ENCODE measurements around the gene BORCS5. TPM values are rescaled to one million over a fixed set of nuclear protein-coding genes. Genes with fewer than 3 reads are reported as not detected.

BORCS5 gene
- total and polyA plus RNA-seq, 7 experiments from 2014 or later = 8.4 to 28.2 (median 18.6) TPM

GRCh38 chr12:12510141-12510540 is 153.3 kb downstream of the BORCS5 start:
- ChIA-PET CTCF (no interaction called here), POLR2A (interaction anchor here (1.0 kb wide), 1 partner anchor 34 kb away, joined by 3 read pairs; no protein-coding TSS in a partner anchor)
- Mint-ChIP-seq H3K36me3 (peaks cover 0 to 25% (median 20%) of the 10 kb centered on the region in 5 donors), H3K27ac (no peak overlapping the region), H3K4me1 (peaks cover 11 to 50% (median 28%) of the 10 kb centered on the region in 7 donors), H3K27me3 (no peaks in the 10 kb centered on the region), H3K9me3 (peaks cover 0 to 3% (median 0%) of the 10 kb centered on the region in 11 donors), H3K4me3 (no peak overlapping the region)
- ATAC-seq = no peak
- no peak overlapping the region for H3K27ac ChIP-seq (ENCODE audit: low read depth, low read length)
- intact Hi-C loops (cut with micrococcal nuclease) = no loop called here
- H3K4me3 ChIP-seq (ENCODE audit: low read length) = no peak overlapping the region
- no peak for DNase-seq
- H3K4me1 ChIP-seq (ENCODE audit: control insufficient read depth in 2 of 2, insufficient read depth in 2 of 2, low read length in 2 of 2) = peaks cover 0 to 3% of the 10 kb centered on the region in 2 donors
- H3K36me3 ChIP-seq (ENCODE audit: control insufficient read depth in 2 of 3, insufficient read depth in 3 of 3, low read length in 3 of 3) = no peaks in the 10 kb centered on the region
- no peaks in the 10 kb centered on the region for H3K9me3 ChIP-seq (ENCODE audit: control insufficient read depth in 2 of 3, low read length in 3 of 3)
- no peaks in the 10 kb centered on the region for H3K27me3 ChIP-seq (ENCODE audit: control insufficient read depth in 2 of 2, insufficient read depth in 2 of 2, low read length in 2 of 2)

- peaks cover 0 to 3% (median 0%) of the 10 kb centered on the region in 11 donors for H3K9me3 Mint-ChIP-seq
- no peaks in the 10 kb centered on the region for H3K27me3 ChIP-seq (ENCODE audit: control insufficient read depth in 2 of 2, insufficient read depth in 2 of 2, low read length in 2 of 2)
- no peaks in the 10 kb centered on the region for H3K36me3 ChIP-seq (ENCODE audit: control insufficient read depth in 2 of 3, insufficient read depth in 3 of 3, low read length in 3 of 3)
- no peaks in the 10 kb centered on the region for H3K9me3 ChIP-seq (ENCODE audit: control insufficient read depth in 2 of 3, low read length in 3 of 3)
- DNase-seq (no peak), ATAC-seq (no peak)
- no peaks in the 10 kb centered on the region for H3K27me3 Mint-ChIP-seq
- POLR2A ChIA-PET = interaction anchor here (0.6 to 1.0 kb wide), 2 partner anchors 15 to 33 kb away, joined by 3 read pairs; no protein-coding TSS in a partner anchor
- H3K4me3 ChIP-seq (ENCODE audit: low read length) = no peak overlapping the region
- H3K27ac ChIP-seq (ENCODE audit: low read depth, low read length) = no peak overlapping the region
- CTCF ChIA-PET = no interaction called here
- no peak overlapping the region for H3K27ac Mint-ChIP-seq
- H3K4me1 ChIP-seq (ENCODE audit: control insufficient read depth in 2 of 2, insufficient read depth in 2 of 2, low read length in 2 of 2) = peaks cover 0 to 3% of the 10 kb centered on the region in 2 donors
- no peak overlapping the region for H3K4me3 Mint-ChIP-seq
- peaks cover 11 to 46% (median 24%) of the 10 kb centered on the region in 7 donors for H3K4me1 Mint-ChIP-seq
- peaks cover 0 to 25% (median 20%) of the 10 kb centered on the region in 5 donors for H3K36me3 Mint-ChIP-seq
- intact Hi-C loops (cut with micrococcal nuclease) = no loop called here
Observed at GRCh38 chr12:12510551-12510950, 153.7 kb downstream of the BORCS5 start.

GRCh38 chr12:12511021-12511783 is 154.3 kb downstream of the BORCS5 start:
- Mint-ChIP-seq H3K36me3 (peaks cover 0 to 30% (median 20%) of the 10 kb centered on the region in 5 donors), H3K4me3 (no peak overlapping the region), H3K27ac (no peak overlapping the region), H3K4me1 (peaks cover 6 to 39% (median 18%) of the 10 kb centered on the region in 7 donors), H3K27me3 (no peaks in the 10 kb centered on the region), H3K9me3 (peaks cover 0 to 3% (median 0%) of the 10 kb centered on the region in 11 donors)
- DNase-seq = no peak
- H3K27me3 ChIP-seq (ENCODE audit: control insufficient read depth in 2 of 2, insufficient read depth in 2 of 2, low read length in 2 of 2) = no peaks in the 10 kb centered on the region
- ChIA-PET POLR2A (interaction anchor here (0.6 kb wide), 1 partner anchor 16 kb away, joined by 3 read pairs; no protein-coding TSS in a partner anchor), CTCF (no interaction called here)
- H3K27ac ChIP-seq (ENCODE audit: low read depth, low read length) = no peak overlapping the region
- H3K4me3 ChIP-seq (ENCODE audit: low read length) = no peak overlapping the region
- intact Hi-C loops (cut with micrococcal nuclease) = no loop called here
- H3K9me3 ChIP-seq (ENCODE audit: control insufficient read depth in 2 of 3, low read length in 3 of 3) = no peaks in the 10 kb centered on the region
- no peak for ATAC-seq
- peaks cover 0 to 3% of the 10 kb centered on the region in 2 donors for H3K4me1 ChIP-seq (ENCODE audit: control insufficient read depth in 2 of 2, insufficient read depth in 2 of 2, low read length in 2 of 2)
- no peaks in the 10 kb centered on the region for H3K36me3 ChIP-seq (ENCODE audit: control insufficient read depth in 2 of 3, insufficient read depth in 3 of 3, low read length in 3 of 3)

- H3K4me3 ChIP-seq (ENCODE audit: low read length) = no peak overlapping the region
- no peak overlapping the region for H3K4me3 Mint-ChIP-seq
- H3K27ac Mint-ChIP-seq = no peak overlapping the region
- no peaks in the 10 kb centered on the region for H3K27me3 Mint-ChIP-seq
- DNase-seq (no peak), ATAC-seq (no peak)
- ChIA-PET POLR2A (no interaction called here), CTCF (no interaction called here)
- intact Hi-C loops (cut with micrococcal nuclease) = no loop called here
- no peaks in the 10 kb centered on the region for H3K27me3 ChIP-seq (ENCODE audit: control insufficient read depth in 2 of 2, insufficient read depth in 2 of 2, low read length in 2 of 2)
- peaks cover 0 to 3% (median 0%) of the 10 kb centered on the region in 11 donors for H3K9me3 Mint-ChIP-seq
- no peaks in the 10 kb centered on the region for H3K9me3 ChIP-seq (ENCODE audit: control insufficient read depth in 2 of 3, low read length in 3 of 3)
- H3K4me1 ChIP-seq (ENCODE audit: control insufficient read depth in 2 of 2, insufficient read depth in 2 of 2, low read length in 2 of 2) = no peaks in the 10 kb centered on the region
- peaks cover 0 to 4% (median 0%) of the 10 kb centered on the region in 3 experiments for H3K36me3 ChIP-seq (ENCODE audit: control insufficient read depth in 2 of 3, insufficient read depth in 3 of 3, low read length in 3 of 3)
- peaks cover 4 to 31% (median 26%) of the 10 kb centered on the region in 5 donors for H3K36me3 Mint-ChIP-seq
- no peak overlapping the region for H3K27ac ChIP-seq (ENCODE audit: low read depth, low read length)
- peaks cover 0 to 36% (median 10%) of the 10 kb centered on the region in 7 donors for H3K4me1 Mint-ChIP-seq
Observed at GRCh38 chr12:12511895-12512711, 155.2 kb downstream of the BORCS5 start.

GRCh38 chr12:12513416-12514006 is 156.6 kb downstream of the BORCS5 start:
- peaks cover 10 to 44% (median 38%) of the 10 kb centered on the region in 5 donors for H3K36me3 Mint-ChIP-seq
- Histone ChIP-seq H3K4me1 (ENCODE audit: control insufficient read depth in 2 of 2, insufficient read depth in 2 of 2, low read length in 2 of 2) (no peaks in the 10 kb centered on the region), H3K4me3 (ENCODE audit: low read length) (no peak overlapping the region), H3K27ac (ENCODE audit: low read depth, low read length) (no peak overlapping the region), H3K36me3 (ENCODE audit: control insufficient read depth in 2 of 3, insufficient read depth in 3 of 3, low read length in 3 of 3) (peaks cover 0 to 14% (median 0%) of the 10 kb centered on the region in 3 experiments), H3K9me3 (ENCODE audit: control insufficient read depth in 2 of 3, low read length in 3 of 3) (no peaks in the 10 kb centered on the region), H3K27me3 (ENCODE audit: control insufficient read depth in 2 of 2, insufficient read depth in 2 of 2, low read length in 2 of 2) (no peaks in the 10 kb centered on the region)
- DNase-seq (no peak), ATAC-seq (no peak)
- no peaks in the 10 kb centered on the region for H3K27me3 Mint-ChIP-seq
- intact Hi-C loops (cut with micrococcal nuclease) = no loop called here
- POLR2A ChIA-PET = interaction anchor here (0.5 to 1.3 kb wide), 4 partner anchors 10 to 748 kb away, joined by 3 to 4 read pairs (median 3); no protein-coding TSS in a partner anchor
- CTCF ChIA-PET = interaction anchor here (0.6 to 0.7 kb wide), 2 partner anchors 137 to 166 kb away, joined by 3 read pairs; no protein-coding TSS in a partner anchor
- H3K9me3 Mint-ChIP-seq = peaks cover 0 to 3% (median 0%) of the 10 kb centered on the region in 11 donors
- H3K27ac Mint-ChIP-seq = no peak overlapping the region
- H3K4me1 Mint-ChIP-seq = peaks cover 0 to 34% (median 11%) of the 10 kb centered on the region in 7 donors
- H3K4me3 Mint-ChIP-seq = no peak overlapping the region

- DNase-seq (no peak), ATAC-seq (no peak)
- no peaks in the 10 kb centered on the region for H3K9me3 ChIP-seq (ENCODE audit: control insufficient read depth in 2 of 3, low read length in 3 of 3)
- H3K27ac ChIP-seq (ENCODE audit: low read depth, low read length) = no peak overlapping the region
- peaks cover 23 to 55% (median 49%) of the 10 kb centered on the region in 5 donors for H3K36me3 Mint-ChIP-seq
- ChIA-PET CTCF (no interaction called here), POLR2A (no interaction called here)
- H3K4me1 Mint-ChIP-seq = peaks cover 7 to 45% (median 18%) of the 10 kb centered on the region in 7 donors
- peaks cover 0 to 3% (median 0%) of the 10 kb centered on the region in 11 donors for H3K9me3 Mint-ChIP-seq
- H3K36me3 ChIP-seq (ENCODE audit: control insufficient read depth in 2 of 3, insufficient read depth in 3 of 3, low read length in 3 of 3) = peaks cover 0 to 14% (median 0%) of the 10 kb centered on the region in 3 experiments
- H3K4me3 Mint-ChIP-seq = no peak overlapping the region
- H3K27me3 Mint-ChIP-seq = no peaks in the 10 kb centered on the region
- H3K27me3 ChIP-seq (ENCODE audit: control insufficient read depth in 2 of 2, insufficient read depth in 2 of 2, low read length in 2 of 2) = no peaks in the 10 kb centered on the region
- H3K4me3 ChIP-seq (ENCODE audit: low read length) = no peak overlapping the region
- H3K4me1 ChIP-seq (ENCODE audit: control insufficient read depth in 2 of 2, insufficient read depth in 2 of 2, low read length in 2 of 2) = no peaks in the 10 kb centered on the region
- no peak overlapping the region for H3K27ac Mint-ChIP-seq
- intact Hi-C loops (cut with micrococcal nuclease) = no loop called here
Observed at GRCh38 chr12:12518464-12518845, 161.6 kb downstream of the BORCS5 start.

All from naive thymus-derived CD4-positive, alpha-beta T cell (primary cell).